GM12872 (cell line): ENCODE results near the gene TMEM39B.
A peak's percentile ranks its signal among the peaks of the same experiment; 100 is the strongest.

Source experiments
- CTCF ChIP-seq: IDR thresholded peaks from 3 replicates; pipeline ENCODE4 v1.5.1; 2011; ENCODE audit warnings: low read depth, mild to moderate bottlenecking, low read length, moderate library complexity; ENCODE audit not compliant: insufficient read depth

The TMEM39B gene

GRCh38 chr1:32055416-32055815 lies 17.3 kb upstream of the TMEM39B start:
- TF ChIP-seq CTCF, result no peak

DNA sequence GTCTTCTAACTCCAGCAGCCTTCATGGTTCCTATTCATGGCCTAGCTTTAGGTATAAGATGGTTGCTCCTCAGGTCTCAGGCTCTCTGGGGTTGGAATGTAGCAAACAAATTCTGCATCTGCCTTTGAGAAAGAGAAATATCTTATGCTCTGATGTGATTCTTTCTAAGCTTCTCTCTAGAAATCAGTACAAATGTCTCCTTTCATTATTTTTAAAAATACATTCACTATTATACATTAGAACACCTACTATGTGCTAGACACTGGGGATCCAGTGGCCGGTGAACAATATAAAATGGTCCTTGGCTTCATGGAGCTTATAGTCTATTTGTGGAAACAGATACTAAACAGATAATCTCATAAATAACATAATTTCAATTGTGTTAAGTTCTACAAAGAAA lies 16.1 kb upstream of the TMEM39B start:
- no peak for TF ChIP-seq CTCF

DNA sequence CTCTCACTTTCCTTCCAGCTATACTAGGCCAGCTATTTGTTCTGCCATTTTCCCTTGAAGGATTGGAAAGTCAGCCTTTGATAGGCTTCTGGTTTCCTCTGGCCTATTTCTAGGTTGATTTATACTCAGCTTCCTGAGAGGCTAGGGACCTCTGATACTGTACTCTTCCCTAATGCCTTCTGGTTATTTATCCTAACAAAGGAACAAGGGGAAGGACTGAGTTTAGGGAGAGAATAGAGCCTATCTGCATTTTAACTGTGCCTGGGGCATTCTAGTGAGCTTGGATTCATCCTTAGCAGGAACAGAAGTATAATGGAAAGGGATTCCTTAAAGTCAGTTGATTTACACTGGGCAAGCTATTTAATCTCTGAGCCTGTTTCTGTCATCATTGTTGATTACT lies 11.8 kb upstream of the TMEM39B start:
- TF ChIP-seq CTCF, result no peak

DNA sequence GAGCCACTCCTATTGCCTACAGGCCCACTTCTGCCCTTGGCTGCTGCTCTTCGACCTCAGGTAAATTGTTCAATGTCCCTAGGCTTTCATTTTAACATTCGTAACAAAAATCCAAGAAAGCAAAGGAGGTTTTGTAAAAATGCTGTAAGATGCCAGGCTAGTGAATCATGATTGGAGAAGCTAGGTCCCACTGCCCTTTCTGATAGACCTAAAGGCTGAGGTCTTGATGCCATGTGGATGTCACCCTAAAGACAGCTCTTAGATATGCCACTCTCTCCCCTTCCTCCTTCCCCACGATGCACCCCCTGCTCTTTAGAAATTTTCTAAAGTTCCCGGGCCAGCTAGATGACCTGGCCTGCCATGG lies 9.9 kb upstream of the TMEM39B start:
- TF ChIP-seq CTCF, result no peak

GRCh38 chr1:32063261-32063681 lies 9.5 kb upstream of the TMEM39B start:
- TF ChIP-seq CTCF, result peak; percentile 53

DNA sequence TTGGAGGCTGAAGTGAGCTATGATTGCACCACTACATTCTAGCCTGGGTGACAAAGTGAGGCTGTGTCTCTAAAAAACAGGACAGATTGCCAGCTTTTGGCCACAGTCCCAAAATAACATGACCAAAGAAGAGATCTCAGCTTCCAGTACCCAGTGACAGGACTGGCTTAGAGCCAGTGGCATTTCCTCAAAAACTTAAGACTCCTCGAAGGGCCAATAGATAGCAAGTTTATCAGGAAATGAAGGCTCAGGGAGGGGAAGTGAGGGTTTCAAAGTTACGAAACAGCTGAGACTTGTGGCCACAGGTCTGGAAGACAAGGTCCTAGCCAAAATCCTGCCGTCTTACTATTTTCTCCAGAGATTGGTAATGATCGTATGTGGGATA lies 6.3 kb upstream of the TMEM39B start:
- no peak for TF ChIP-seq CTCF

DNA sequence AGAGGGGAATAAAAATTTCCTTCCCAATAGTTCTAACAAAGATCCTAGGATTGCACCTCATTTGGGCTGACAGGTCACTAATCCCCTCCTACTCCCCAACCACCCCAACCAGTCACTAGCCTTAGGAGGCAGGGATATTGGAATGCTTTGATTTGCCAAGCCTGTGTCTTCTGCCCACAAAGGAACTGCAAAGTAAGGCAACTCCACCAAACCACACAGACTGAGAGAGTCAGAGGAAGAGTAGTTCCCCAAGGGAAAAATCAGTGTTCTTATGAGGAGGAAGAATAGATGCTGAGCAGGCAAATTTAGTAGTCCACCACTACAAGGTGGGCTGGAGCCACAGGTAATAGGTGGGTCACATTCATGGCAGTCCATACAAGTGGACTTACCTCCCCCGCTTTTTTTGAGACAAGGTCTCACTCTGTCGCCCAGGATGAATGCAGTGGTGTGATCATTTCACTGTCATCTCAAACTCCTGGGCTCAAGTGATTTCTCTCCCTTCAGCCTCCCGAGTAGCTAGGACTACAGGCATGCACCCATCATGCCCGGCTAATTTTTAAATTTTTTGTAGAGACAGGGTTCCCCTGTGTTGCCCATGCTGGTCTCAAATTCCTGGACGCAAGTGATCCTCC lies 3.7 kb upstream of the TMEM39B start:
- TF ChIP-seq CTCF, result no peak
